Measurements from ENCODE around the gene GPC4.

GRCh38 chrX:133306316-133306715, 109.0 kb downstream of the GPC4 start:
- TF ChIP-seq, protein P1, sequence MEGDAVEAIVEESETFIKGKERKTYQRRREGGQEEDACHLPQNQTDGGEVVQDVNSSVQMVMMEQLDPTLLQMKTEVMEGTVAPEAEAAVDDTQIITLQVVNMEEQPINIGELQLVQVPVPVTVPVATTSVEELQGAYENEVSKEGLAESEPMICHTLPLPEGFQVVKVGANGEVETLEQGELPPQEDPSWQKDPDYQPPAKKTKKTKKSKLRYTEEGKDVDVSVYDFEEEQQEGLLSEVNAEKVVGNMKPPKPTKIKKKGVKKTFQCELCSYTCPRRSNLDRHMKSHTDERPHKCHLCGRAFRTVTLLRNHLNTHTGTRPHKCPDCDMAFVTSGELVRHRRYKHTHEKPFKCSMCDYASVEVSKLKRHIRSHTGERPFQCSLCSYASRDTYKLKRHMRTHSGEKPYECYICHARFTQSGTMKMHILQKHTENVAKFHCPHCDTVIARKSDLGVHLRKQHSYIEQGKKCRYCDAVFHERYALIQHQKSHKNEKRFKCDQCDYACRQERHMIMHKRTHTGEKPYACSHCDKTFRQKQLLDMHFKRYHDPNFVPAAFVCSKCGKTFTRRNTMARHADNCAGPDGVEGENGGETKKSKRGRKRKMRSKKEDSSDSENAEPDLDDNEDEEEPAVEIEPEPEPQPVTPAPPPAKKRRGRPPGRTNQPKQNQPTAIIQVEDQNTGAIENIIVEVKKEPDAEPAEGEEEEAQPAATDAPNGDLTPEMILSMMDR (conservative IDR thresholded peaks at IDR 0.05): no peak
- no peak for TF ChIP-seq ZFX (IDR thresholded peaks at IDR 0.05)
